NCI-H748 treated with DMSO at 0.1 percent for 48 hours (cell line): ENCODE results near the gene RASGRP2.

Experiments used
- DNase-seq: peaks from one replicate; lab custom pipeline; 2025; lab: John Stamatoyannopoulos, UW

RASGRP2 gene

DNA sequence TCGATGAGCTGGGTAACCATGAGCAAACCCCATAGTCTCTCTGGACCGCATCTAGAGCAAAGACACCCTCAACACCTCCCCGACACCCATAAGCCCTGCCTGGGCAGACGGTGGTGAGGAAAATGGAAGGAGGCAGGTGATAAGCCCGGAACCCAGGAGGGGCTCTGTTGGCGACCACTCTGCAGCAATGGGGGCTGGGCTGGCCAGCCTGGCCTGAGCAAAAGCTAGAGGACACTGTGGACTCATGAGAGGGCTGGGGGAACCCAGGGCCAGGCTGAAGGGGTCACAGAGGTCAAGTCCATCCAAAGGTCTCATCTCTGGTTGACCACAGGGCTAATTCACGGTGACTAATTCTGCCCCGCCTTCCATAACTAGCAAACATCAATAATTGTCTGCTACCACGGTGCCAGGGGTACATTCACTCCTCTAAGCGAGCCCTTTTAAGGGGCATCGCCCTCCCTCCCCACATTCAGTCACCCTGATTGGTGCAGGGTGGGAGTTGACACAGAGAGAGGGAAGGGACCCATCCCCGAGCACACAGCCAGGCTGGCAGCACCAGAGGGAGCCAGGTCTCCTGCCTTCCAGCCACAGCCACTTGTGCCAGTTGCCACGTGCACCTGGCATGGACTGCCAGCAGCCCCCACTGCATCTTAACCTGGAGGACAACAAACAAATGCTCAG lies 11.9 kb upstream of the RASGRP2 start:
- DNase-seq, result no peak

DNA sequence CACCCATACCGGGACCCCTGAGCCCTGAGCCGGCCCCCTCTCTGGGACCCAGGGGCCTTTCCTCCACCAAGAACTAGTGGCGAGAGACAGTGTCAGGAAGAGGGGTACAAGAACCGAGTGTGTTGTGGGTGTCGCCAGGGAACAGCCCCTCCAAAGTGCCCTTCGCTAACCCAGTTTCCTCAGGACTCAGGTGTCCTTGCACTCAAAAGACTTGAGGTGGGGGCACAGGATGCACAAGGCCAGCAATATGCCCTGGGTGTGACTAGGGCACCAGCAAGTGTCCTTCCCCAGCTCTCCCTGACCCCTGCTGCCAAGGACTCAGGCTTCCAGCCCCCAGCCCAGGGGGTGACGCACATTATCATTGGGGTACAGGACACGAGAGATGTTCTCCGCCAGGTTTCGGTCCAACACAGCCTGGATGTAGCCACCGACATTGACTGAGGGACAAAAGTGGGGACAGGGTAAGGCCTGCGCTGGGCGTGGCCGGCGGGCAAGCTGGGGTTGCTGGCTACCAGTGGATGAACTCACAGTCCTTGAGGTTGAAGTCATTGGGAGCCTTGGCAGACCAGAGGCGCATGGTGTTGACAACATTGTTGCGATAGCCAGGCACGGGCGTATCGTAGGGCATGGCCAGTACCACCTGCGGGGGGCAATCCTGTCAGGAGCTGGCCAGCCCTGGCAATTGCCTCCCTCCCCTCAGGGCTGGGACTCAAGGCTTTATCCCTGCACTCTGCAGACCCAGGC lies 11.1 kb upstream of the RASGRP2 start:
- no peak for DNase-seq

DNA sequence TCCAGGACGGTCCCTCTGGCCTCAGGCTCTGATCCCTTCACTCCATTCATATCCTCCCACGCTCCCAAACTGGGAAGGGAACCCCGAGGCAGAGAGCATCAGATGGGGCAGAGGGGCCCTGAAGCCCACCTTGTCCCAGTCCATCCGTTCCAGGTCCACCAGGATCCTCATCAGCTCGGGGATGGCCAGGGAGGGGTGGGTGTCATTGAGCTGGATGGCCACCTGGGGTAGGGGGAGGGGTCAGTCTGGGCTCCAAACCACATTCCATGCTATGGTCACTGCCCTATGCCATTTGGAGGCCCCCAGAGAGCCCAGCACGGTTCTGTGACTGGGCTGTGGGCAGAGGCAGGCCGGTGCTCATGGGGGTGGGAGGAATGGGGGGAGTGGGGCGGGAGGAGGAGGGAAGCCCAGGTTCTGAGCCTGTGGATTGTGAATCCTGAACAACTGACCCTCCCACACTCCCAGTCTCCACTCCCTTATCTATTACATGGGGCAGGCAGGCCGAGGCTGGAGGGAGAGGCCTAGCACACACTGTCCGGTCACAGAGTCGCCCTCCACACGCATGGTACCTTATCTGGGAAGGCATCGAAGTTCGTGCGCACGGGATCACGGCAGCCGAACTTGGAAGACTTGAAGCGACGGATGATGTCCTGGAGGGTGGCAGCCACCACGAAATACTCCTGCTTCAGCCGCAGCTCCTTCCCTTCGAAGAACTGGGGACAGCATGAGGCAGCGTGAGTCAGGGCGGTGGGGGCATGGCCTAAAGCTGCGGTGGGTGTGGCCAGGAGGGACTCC lies 10.4 kb upstream of the RASGRP2 start:
- DNase-seq, result no peak

DNA sequence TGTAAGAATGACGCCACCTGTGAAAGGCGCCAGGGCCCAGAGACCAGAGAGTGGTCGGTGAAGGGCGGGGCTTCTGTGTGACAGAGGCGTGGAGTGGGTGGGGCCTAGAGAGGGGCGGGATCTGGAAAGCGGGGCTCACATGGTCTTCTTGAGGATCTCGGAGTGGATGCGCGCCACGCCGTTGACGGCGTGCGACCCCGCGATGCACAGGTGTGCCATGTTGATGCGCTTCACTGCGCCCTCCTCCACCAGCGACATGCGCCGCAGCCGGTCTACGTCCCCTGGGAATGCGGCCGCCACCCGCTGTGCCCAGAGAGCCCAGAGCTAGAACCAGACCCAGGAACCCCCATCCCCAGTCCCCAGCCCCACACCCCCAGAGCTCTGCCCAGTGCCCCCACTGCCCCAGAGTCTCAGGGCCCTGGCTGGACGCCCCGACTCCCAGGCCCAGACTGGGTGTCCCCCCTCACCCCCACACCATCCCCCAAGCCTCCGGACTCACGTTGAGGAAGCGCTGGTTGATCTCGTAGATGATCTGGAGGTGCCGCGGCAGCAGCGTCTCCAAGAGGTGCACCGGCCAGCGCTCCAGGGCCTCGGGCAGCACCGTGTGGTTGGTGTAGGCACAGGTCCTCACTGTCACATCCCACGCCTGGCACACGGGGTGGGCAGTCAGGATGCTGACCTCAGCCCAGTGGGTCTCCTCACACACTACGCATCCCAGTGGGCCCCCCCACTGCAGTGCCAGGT lies 9.6 kb upstream of the RASGRP2 start:
- DNase-seq, result no peak

DNA sequence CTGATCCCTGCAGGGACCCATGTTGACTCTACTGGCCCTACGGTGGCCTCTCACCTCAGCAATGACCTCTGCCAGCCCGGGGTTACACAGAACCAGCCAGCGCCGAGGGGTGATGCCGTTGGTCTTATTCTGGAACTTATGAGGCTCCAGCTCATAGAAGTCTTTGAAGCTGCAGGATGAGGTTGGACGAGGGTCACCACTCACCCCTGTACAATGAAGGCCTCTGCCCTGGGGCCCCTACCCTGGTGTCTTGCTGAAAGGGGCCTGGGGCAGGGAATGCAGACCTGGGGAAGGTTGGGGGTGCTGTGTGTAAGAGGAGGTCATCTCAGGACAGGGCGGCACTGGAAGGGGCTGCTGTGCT lies 9.1 kb upstream of the RASGRP2 start:
- DNase-seq, result no peak

DNA sequence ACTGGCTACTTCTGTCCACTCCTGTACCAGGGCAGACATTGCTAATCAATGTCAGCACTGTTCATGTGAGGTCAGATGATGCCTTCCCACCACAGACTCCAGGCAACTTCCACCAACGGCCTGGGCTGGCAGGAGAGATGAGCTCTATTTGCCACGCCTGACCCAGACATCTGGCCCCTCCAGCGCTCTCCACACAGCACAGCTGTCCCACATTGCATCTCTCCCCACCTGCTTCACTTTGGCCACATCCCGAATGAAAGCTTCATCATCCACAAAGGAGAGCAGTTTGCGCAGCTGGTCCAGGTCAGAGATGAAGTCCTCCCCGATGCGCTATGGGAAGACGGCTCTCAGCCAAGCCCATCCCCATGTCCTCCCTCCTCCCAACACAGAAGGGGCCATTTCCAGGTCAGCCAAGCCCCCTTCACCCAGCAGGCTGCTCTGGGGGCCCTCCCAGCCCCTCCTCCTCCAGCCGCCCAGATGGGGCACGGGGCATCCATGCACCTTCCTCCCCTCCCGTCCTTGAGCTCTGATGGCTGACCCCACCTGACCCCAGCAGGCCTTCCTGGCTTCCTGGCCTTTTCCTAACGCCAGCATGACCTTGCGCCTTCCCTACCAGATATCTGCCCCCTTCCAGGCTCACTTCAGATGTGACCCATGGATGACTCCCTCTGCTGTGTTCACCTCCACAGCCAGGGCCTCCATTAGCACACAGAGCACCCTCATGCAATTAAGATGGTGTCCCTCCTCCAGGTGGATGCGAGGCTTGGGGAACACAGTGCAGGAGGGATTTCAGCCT lies 8.4 kb upstream of the RASGRP2 start:
- DNase-seq, result no peak

DNA sequence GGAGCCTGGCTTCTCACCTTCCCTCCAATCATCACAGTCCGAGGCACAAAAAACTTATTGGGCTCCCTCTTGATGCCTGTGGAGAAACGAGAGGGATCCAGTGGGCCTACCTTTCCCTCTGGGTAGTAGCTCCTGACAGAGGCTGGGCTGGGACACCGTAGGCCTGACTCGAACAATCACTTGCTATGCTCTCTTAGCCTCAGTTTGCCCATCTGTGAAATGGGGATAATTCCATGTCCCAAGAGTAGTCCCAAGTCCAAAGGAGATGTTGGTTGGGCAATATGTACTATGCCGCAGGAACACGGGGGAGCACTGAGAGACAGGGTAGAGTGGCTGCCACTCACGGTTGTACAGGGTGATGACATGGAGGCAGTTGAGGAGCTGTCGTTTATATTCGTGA lies 7.6 kb upstream of the RASGRP2 start:
- DNase-seq, result no peak

DNA sequence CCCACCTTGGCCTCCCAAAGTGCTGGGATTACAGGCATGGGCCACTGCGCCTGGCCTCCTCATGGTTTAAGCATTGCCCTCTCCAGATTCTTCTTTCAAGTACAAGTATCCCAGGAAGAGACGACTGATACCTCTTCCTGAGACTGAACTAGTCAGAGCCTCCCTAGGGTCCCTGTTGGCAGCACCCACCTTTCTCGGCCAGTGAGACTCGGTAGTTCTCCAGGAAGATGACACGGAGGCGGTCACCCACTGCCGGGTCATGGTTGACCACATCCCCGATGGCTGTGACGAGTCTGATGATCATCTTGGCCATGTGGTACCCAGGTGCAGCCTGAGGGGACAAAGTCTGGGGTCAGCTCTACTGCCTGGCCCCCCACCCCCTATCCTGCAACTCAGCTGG lies 7.2 kb upstream of the RASGRP2 start:
- DNase-seq, result no peak

DNA sequence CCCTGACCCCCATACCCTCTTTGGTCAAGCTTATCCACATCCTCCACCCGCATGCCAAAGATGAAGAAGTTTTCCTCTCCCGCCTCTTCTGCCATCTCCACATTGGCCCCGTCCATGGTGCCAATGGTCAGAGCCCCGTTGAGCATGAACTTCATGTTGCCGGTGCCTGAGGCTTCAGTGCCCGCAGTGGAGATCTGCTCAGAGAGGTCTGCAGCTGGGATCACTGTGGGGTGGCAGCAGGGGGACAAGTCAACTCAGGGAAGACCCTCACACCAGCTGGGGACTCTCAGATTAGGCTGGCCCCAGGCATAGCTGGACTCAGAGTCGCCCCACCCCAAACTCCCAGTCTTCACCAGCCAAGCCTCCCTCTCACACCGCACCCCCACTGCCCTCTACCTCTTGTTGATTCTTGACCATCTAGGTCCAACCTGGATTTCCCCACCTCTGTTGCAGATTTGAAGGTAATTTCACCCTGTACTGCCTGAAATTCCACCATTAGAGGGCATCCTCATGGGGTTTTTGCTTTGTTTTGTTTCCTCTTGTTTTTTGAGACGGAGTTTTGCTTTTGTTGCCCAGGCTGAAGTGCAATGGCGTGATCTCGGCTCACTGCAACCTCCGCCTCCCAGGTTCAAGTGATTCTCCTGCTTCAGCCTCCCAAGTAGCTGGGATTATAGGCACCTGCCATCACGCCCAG lies 6.6 kb upstream of the RASGRP2 start:
- DNase-seq, result no peak

DNA sequence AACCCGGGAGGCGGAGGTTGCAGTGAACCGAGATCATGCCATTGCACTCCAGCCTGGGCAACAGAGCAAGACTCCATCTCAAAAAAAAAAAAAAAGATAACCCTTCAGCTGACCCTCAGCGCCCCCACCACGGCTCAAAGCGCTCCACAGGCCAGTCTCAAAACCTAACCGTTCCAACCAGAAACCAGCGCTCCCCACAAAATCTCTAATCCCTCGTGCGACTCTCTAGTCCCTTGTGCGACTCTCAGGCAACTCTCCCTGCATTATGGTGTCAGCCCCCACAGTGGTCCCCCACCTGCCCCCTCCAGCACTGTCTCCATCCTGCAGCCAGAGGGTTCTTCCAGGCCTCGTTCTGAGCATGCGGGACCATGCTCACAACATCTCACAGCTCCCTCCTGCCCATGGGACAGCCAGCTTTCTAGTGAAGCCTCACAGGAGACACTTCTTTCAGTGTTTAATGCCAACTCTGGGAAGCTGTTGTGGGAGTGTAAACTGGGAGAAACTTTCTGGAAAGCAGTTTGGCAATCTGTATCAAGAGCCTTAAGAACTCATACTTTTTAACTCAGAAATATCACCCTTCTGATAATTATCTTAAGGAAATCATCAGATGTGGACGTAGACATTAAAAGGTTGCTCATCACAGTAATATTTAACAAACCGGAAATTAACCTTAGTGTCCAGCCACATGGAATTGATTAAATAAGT lies 4.2 kb upstream of the RASGRP2 start:
- no peak for DNase-seq

DNA sequence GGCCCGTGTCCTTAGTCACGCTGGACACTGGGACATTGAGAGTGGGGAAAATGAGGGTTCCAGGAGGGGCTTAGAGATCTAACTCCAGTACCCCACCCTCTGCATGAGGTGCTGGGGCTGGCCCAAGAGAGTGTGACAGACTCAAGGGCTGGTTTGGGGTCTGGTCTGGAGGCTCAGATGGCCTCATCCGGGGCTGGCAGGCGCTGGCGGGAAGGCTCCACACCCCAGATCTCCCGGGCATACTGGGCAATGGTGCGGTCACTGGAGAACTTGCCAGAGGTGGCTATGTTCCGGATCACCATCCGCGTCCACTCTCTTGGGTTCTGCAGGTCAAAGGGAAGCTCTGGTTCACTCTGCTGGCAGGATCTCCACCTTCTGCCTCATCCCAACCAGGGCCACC lies 2.5 kb upstream of the RASGRP2 start:
- DNase-seq, result no peak

DNA sequence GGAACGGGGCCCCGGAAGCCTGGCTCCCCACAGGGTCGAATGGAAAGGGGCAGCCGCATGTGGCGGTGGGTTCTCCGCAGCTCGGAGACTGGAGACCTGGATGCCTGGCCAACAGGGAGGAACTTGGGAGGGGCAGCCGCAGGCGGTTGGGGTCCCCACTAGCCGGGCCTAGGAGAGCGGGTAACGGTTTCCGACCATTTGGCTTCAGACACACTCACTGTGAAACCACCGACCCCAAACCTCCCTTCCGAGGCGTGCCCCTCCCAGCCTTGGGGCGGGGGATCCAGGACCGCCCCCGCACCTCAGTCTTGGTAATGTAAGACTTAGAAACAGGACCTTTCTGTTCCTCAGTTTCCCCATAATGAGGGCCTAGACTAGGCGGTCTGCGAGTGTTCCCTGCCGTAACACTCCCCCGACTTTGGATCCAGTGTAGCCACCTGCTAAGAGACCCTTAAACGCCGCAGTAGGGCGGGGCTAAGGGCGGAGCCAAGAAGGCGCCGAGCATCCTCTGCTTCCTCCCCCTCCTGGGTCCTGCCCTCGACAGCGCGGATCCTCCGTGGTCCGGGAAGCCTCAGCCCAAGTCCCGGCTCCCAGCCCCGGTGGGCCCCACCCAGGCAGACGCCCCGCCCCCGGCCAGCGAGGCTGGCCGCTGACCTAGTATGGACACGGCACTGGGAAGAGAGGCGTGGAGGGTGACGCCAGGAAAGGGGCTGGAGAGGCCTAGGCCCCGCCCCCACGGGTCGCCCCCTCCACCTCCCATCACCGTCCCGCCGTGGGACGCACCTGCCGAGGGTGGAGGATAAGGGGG lies 1.8 kb upstream of the RASGRP2 start:
- DNase-seq, result no peak

DNA sequence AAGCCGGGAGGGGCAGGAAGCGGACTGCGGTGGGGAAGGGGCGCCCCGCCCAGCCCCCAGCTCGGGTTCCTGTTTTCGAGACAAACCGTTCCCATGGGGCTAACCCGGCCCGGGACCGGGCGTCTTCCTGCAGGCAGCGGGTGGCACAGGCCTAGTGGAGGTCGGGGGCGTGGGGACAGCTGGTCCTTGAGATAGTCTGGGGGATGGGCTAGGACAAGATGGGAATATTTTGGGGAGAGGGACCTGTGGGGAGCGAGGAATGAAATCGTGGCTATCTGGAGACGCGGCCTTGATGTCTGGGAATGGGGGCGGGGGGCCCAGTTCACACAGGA lies 1.2 kb upstream of the RASGRP2 start:
- DNase-seq, result no peak

DNA sequence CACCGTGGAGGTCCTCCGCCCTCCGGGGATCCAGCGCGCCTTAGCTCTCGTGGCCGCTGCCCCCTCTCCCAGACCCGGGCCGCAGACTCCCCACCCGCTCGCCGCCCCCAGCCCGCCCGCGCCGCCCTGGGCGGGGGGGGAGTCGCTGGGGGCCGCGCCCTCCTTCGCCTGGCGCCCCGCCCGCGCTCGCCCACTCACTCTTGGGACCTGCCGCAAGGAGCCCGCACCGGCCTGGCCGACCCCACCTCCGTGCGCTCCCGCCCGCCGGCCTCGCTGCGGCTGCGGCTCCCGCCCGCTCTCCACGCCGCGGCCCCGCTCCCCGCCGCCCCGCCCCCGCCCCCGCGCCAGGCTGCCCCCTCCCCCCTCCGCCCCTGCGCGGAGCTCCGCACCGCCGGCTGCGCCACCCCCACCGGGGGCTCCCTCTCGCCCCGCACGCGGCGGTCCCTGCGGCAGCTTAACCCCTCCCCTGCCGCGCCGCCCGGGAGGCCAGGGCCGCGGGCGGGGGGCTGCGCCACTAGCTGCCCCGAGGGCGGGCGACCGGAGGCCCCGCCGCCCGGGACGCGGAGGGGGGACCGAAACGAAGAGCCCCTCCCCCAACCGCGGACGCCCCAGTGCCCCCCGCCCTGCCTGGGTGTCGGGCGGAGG lies 724 bp upstream of the RASGRP2 start:
- DNase-seq, result no peak

DNA sequence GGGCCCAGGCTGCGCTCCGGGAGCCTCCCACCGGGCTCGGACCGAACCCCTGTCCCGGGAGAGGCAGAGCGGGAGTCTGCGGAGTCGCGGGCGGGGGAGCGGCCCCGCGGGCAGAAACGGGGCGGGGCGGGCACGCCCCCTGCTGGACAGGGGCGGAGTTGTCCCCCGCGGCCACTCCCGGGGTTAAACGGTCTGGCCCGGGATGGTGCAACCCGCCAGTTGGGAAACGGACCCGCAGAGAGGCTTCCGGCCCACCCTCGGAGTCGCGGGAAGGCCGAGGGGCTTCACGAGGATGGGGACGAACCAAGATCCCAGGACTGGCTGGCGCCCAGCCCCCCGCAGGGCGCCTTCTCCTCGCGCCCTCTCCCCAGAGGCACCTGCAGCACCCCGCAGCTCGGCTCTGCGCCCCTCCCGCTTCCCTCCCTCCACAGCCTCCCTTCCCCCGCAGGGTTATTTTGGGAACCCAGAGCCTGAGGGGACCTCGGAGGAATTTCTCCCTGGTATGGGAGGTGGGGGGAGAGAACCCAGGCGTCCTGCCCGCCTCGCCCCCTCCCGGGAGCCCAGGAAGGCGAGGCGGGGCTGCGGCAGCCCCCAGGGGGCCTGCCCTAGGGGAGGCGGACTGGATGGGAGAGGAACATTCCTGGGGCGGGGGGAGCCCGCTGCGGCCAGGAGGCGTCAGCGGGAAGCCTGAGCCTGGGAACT lies 902 bp downstream of the RASGRP2 start:
- no peak for DNase-seq

DNA sequence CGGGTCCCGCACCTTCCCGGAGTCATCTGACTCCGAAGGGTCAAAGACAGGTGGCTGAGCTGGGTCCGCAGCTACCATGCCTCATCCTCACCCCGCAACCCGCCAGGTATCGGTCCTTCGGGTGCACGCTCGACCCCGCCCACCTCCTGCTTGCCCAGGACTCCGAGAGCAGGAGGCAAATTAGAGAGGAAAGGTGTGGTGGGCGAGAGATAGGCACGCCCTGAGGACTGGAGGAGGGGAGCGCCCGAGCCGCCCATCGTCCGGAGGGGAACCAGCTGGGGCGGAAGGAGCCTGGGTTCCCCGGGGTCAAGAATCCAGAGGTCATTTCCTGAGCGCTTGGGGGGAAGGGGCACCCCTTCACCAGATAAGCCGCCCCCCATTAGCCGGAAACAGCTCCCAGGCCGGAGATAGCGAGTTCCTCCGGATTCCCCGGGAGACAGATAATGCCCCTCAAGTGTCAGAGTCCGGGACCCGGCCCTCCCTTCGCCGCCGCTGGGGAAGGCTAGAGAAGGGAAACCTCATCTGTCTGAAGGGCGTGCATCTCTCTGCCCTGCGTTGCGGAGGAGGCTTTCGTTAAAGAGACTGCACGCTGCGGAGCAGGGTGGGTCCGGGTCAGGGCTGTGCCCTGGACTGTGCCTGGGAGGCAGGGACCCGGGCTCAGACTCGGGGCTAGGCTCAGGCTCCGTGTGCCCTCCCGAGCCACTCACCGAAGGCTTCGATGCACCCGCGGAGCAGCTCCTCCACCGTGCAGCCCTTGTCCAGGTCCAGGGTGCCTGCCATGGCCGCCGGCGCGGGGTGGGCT lies 1.7 kb downstream of the RASGRP2 start:
- DNase-seq, result no peak

DNA sequence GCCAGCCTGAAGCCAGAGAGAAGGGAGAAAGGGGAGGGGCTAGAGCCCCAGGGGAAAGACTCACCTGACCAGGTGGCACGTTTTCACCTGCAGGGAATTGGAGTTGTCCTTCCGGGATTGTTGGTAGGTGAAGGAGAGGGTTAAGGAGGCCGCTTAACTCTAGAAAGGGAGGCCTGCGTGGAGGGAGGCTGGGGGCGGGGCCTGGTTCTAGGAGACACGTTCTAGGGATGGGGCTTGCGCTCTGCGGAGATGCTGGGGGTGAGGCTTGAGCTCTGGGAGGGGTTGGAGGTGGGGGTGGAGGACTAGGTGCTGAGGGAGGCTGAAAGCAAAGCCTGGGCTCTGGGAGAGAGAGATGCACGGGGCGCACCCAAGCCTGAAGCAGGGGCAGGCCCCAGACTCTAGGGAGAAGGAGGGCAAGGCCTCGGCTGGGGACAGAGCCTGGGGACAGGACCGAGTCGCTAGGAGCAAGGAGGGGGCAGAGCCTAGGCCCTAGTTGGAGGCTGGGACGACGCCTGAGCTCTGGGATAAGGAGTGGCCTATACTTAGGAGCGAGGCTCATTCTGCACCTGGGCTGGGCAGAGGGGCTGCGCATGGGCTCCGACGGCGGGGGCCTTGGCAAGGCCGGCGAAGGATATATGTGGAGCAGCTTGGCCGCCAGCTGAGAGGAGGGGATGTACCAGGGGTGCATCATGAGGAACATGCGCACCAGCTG lies 2.4 kb downstream of the RASGRP2 start:
- DNase-seq, result no peak
